ENCODE results near the gene ISM1.

Gene ISM1

GRCh38 chr20:13320702-13321101, 99.6 kb downstream of the ISM1 start:
- Histone ChIP-seq H3K27me3 (ENCODE audit: control insufficient read depth, insufficient read depth, low read length) (no peaks in the 10 kb centered on the region), H3K36me3 (ENCODE audit: control insufficient read depth, insufficient read depth, low read length) (no peaks in the 10 kb centered on the region), H3K4me1 (ENCODE audit: control insufficient read depth, insufficient read depth, low read length) (peaks cover 3% of the 10 kb centered on the region), H3K27ac (ENCODE audit: low read depth, low read length) (no peak overlapping the region), H3K9ac (ENCODE audit: low read length) (no peak overlapping the region), H3K4me3 (ENCODE audit: low read length) (no peak overlapping the region)

GRCh38 chr20:13321416-13321815, 100.3 kb downstream of the ISM1 start:
- Histone ChIP-seq H3K4me1 (ENCODE audit: control insufficient read depth, insufficient read depth, low read length) (peaks cover 3% of the 10 kb centered on the region), H3K4me3 (ENCODE audit: low read length) (no peak overlapping the region), H3K27me3 (ENCODE audit: control insufficient read depth, insufficient read depth, low read length) (no peaks in the 10 kb centered on the region), H3K36me3 (ENCODE audit: control insufficient read depth, insufficient read depth, low read length) (no peaks in the 10 kb centered on the region), H3K27ac (ENCODE audit: low read depth, low read length) (peak overlapping the region; percentile 50), H3K9ac (ENCODE audit: low read length) (no peak overlapping the region)

GRCh38 chr20:13322198-13322597, 101.1 kb downstream of the ISM1 start:
- peak overlapping the region; percentile 44 for H3K27ac ChIP-seq (ENCODE audit: low read depth, low read length)

GRCh38 chr20:13322621-13323020, 101.5 kb downstream of the ISM1 start:
- Histone ChIP-seq H3K9ac (ENCODE audit: low read length) (no peak overlapping the region), H3K27me3 (ENCODE audit: control insufficient read depth, insufficient read depth, low read length) (no peaks in the 10 kb centered on the region), H3K4me3 (ENCODE audit: low read length) (no peak overlapping the region), H3K4me1 (ENCODE audit: control insufficient read depth, insufficient read depth, low read length) (peaks cover 3% of the 10 kb centered on the region), H3K27ac (ENCODE audit: low read depth, low read length) (peak overlapping the region; percentile 38), H3K36me3 (ENCODE audit: control insufficient read depth, insufficient read depth, low read length) (no peaks in the 10 kb centered on the region)

More at GRCh38 chr20:13322198-13322597, 101.1 kb downstream of the ISM1 start:
- Histone ChIP-seq H3K36me3 (ENCODE audit: control insufficient read depth, insufficient read depth, low read length) (no peaks in the 10 kb centered on the region), H3K4me3 (ENCODE audit: low read length) (no peak overlapping the region), H3K27me3 (ENCODE audit: control insufficient read depth, insufficient read depth, low read length) (no peaks in the 10 kb centered on the region), H3K9ac (ENCODE audit: low read length) (no peak overlapping the region), H3K4me1 (ENCODE audit: control insufficient read depth, insufficient read depth, low read length) (peaks cover 3% of the 10 kb centered on the region)

GRCh38 chr20:13325033-13325432, 104.0 kb downstream of the ISM1 start:
- peaks cover 3% of the 10 kb centered on the region for H3K4me1 ChIP-seq (ENCODE audit: control insufficient read depth, insufficient read depth, low read length)
- H3K9ac ChIP-seq (ENCODE audit: low read length), result no peak overlapping the region
- no peaks in the 10 kb centered on the region for H3K27me3 ChIP-seq (ENCODE audit: control insufficient read depth, insufficient read depth, low read length)
- H3K36me3 ChIP-seq (ENCODE audit: control insufficient read depth, insufficient read depth, low read length), result no peaks in the 10 kb centered on the region
- H3K4me3 ChIP-seq (ENCODE audit: low read length), result no peak overlapping the region
- H3K27ac ChIP-seq (ENCODE audit: low read depth, low read length), result no peak overlapping the region

- no peak overlapping the region for H3K9ac ChIP-seq (ENCODE audit: low read length)
- H3K27me3 ChIP-seq (ENCODE audit: control insufficient read depth, insufficient read depth, low read length), result no peaks in the 10 kb centered on the region
- peaks cover 3% of the 10 kb centered on the region for H3K4me1 ChIP-seq (ENCODE audit: control insufficient read depth, insufficient read depth, low read length)
- no peaks in the 10 kb centered on the region for H3K36me3 ChIP-seq (ENCODE audit: control insufficient read depth, insufficient read depth, low read length)
- no peak overlapping the region for H3K27ac ChIP-seq (ENCODE audit: low read depth, low read length)
- no peak overlapping the region for H3K4me3 ChIP-seq (ENCODE audit: low read length)
Observed at GRCh38 chr20:13325796-13326340, 104.8 kb downstream of the ISM1 start.

- H3K27me3 ChIP-seq (ENCODE audit: control insufficient read depth, insufficient read depth, low read length), result no peaks in the 10 kb centered on the region
- H3K4me1 ChIP-seq (ENCODE audit: control insufficient read depth, insufficient read depth, low read length), result peaks cover 10% of the 10 kb centered on the region
- H3K36me3 ChIP-seq (ENCODE audit: control insufficient read depth, insufficient read depth, low read length), result no peaks in the 10 kb centered on the region
- no peak overlapping the region for H3K9ac ChIP-seq (ENCODE audit: low read length)
- no peak overlapping the region for H3K27ac ChIP-seq (ENCODE audit: low read depth, low read length)
- H3K4me3 ChIP-seq (ENCODE audit: low read length), result no peak overlapping the region
Observed at GRCh38 chr20:13331536-13331935, 110.5 kb downstream of the ISM1 start.

- Histone ChIP-seq H3K27ac (ENCODE audit: low read depth, low read length) (no peak overlapping the region), H3K9ac (ENCODE audit: low read length) (no peak overlapping the region), H3K36me3 (ENCODE audit: control insufficient read depth, insufficient read depth, low read length) (no peaks in the 10 kb centered on the region), H3K4me1 (ENCODE audit: control insufficient read depth, insufficient read depth, low read length) (peaks cover 10% of the 10 kb centered on the region), H3K4me3 (ENCODE audit: low read length) (no peak overlapping the region), H3K27me3 (ENCODE audit: control insufficient read depth, insufficient read depth, low read length) (no peaks in the 10 kb centered on the region)
Observed at GRCh38 chr20:13333036-13333435, 112.0 kb downstream of the ISM1 start.

- H3K4me1 ChIP-seq (ENCODE audit: control insufficient read depth, insufficient read depth, low read length), result peaks cover 10% of the 10 kb centered on the region
- H3K27ac ChIP-seq (ENCODE audit: low read depth, low read length), result peak overlapping the region; percentile 11
Observed at GRCh38 chr20:13333793-13334192, 112.7 kb downstream of the ISM1 start.

GRCh38 chr20:13336308-13337089, 115.4 kb downstream of the ISM1 start:
- Histone ChIP-seq H3K27me3 (ENCODE audit: control insufficient read depth, insufficient read depth, low read length) (no peaks in the 10 kb centered on the region), H3K27ac (ENCODE audit: low read depth, low read length) (no peak overlapping the region), H3K4me3 (ENCODE audit: low read length) (no peak overlapping the region), H3K9ac (ENCODE audit: low read length) (no peak overlapping the region), H3K4me1 (ENCODE audit: control insufficient read depth, insufficient read depth, low read length) (peaks cover 17% of the 10 kb centered on the region), H3K36me3 (ENCODE audit: control insufficient read depth, insufficient read depth, low read length) (no peaks in the 10 kb centered on the region)

More at GRCh38 chr20:13333793-13334192, 112.7 kb downstream of the ISM1 start:
- no peak overlapping the region for H3K4me3 ChIP-seq (ENCODE audit: low read length)
- no peaks in the 10 kb centered on the region for H3K36me3 ChIP-seq (ENCODE audit: control insufficient read depth, insufficient read depth, low read length)
- no peaks in the 10 kb centered on the region for H3K27me3 ChIP-seq (ENCODE audit: control insufficient read depth, insufficient read depth, low read length)
- H3K9ac ChIP-seq (ENCODE audit: low read length), result no peak overlapping the region

GRCh38 chr20:13337090-13337784, 116.2 kb downstream of the ISM1 start:
- Histone ChIP-seq H3K4me3 (ENCODE audit: low read length) (no peak overlapping the region), H3K27ac (ENCODE audit: low read depth, low read length) (no peak overlapping the region), H3K9ac (ENCODE audit: low read length) (no peak overlapping the region), H3K27me3 (ENCODE audit: control insufficient read depth, insufficient read depth, low read length) (no peaks in the 10 kb centered on the region), H3K36me3 (ENCODE audit: control insufficient read depth, insufficient read depth, low read length) (no peaks in the 10 kb centered on the region), H3K4me1 (ENCODE audit: control insufficient read depth, insufficient read depth, low read length) (peaks cover 17% of the 10 kb centered on the region)

- Histone ChIP-seq H3K4me3 (ENCODE audit: low read length) (no peak overlapping the region), H3K27ac (ENCODE audit: low read depth, low read length) (no peak overlapping the region)
Observed at GRCh38 chr20:13338097-13338661, 117.1 kb downstream of the ISM1 start.

More at GRCh38 chr20:13338097-13338661, 117.1 kb downstream of the ISM1 start:
- Histone ChIP-seq H3K4me1 (ENCODE audit: control insufficient read depth, insufficient read depth, low read length) (peaks cover 17% of the 10 kb centered on the region), H3K36me3 (ENCODE audit: control insufficient read depth, insufficient read depth, low read length) (no peaks in the 10 kb centered on the region), H3K9ac (ENCODE audit: low read length) (no peak overlapping the region), H3K27me3 (ENCODE audit: control insufficient read depth, insufficient read depth, low read length) (no peaks in the 10 kb centered on the region)
